SH-SY5Y (cell line): ENCODE results near the gene SIM2.

Source experiments
- GATA2 ChIP-seq: IDR thresholded peaks from 2 replicates; pipeline ENCODE4 v1.6.1; 2011; ENCODE audit warnings: mild to moderate bottlenecking, low read depth, low read length
- GATA3 ChIP-seq: IDR thresholded peaks from 2 replicates; pipeline ENCODE4 v1.6.1; 2011; ENCODE audit warnings: low read depth, mild to moderate bottlenecking, low read length, moderate library complexity

DNA sequence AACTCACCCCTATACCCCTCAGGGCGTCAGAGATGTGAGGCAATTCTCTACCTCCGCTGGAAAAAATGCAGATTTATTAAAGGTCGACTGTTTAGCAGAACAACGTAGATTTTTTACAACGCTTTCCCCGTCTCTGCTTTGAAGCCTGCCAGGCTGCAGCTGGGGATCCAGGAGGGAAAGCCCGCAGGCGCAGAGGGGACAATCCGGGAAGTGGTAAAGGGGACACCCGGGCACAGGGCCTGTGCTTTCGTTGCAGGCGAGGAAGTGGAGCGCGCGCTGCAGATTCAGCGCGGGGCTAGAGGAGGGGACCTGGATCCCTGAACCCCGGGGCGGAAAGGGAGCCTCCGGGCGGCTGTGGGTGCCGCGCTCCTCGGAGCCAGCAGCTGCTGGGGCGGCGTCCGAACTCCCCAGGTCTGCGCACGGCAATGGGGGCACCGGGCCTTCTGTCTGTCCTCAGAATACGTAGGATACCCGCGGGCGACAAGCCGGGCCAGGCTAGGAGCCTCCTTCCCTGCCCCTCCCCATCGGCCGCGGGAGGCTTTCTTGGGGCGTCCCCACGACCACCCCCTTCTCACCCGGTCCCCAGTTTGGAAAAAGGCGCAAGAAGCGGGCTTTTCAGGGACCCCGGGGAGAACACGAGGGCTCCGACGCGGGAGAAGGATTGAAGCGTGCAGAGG lies 5.5 kb downstream of the SIM2 start:
- no peak for TF ChIP-seq GATA3
- TF ChIP-seq GATA2, result no peak
